Chondrocyte (in vitro differentiated cells): ENCODE results near the gene LMNA. TPM values are rescaled to one million over a fixed set of nuclear protein-coding genes. Genes with fewer than 3 reads are reported as not detected.
"Not testable (repeated sequence)": the region's sequence is repeated elsewhere in the genome, so short reads cannot be mapped to it uniquely, and the experiment has no call there.

Source experiments
- DNase-seq: peaks from one replicate; pipeline ENCODE4 v3.0.0; 2021; ENCODE audit warnings: mixed read lengths, low spot score
- H3K27ac Mint-ChIP-seq: one replicate; pipeline ENCODE4 v1.8.0; 2021; ENCODE audit warnings: mild to moderate bottlenecking, moderate library complexity, mixed read lengths; ENCODE audit not compliant: unreplicated experiment
- H3K27me3 Mint-ChIP-seq: 2 replicates; pipeline ENCODE4 v1.8.0; 2021; ENCODE audit warnings: low read depth, mixed read lengths
- H3K36me3 Mint-ChIP-seq: 2 replicates; pipeline ENCODE4 v1.8.0; 2021; ENCODE audit warnings: low read depth, mixed read lengths
- H3K4me1 Mint-ChIP-seq: 2 replicates; pipeline ENCODE4 v1.8.0; 2021; ENCODE audit warnings: low read depth, mild to moderate bottlenecking, mixed read lengths
- H3K4me3 Mint-ChIP-seq: one replicate; pipeline ENCODE4 v1.8.0; 2021; ENCODE audit warnings: mild to moderate bottlenecking, moderate library complexity, mixed read lengths; ENCODE audit not compliant: unreplicated experiment
- H3K9me3 Mint-ChIP-seq: 2 replicates; pipeline ENCODE4 v1.8.0; 2021; ENCODE audit warnings: low read depth, mixed read lengths
- total RNA-seq: library from RNA; stranded (reverse); gene quantifications from 3 replicates; pipeline ENCODE4 v1.2.1, GENCODE V29; 2021
- TF ChIP-seq, protein P1 (sequence below): fragments of 200-600 bp; sonication (generic); IDR thresholded peaks from 2 replicates; pipeline ENCODE4 v1.5.0; 2021; ENCODE audit warnings: antibody characterized with exemption, mild to moderate bottlenecking, moderate library complexity

LMNA gene
- total RNA-seq, 1 donor from 2014 or later: 675 TPM

- peaks cover 17% of the 10 kb centered on the region for H3K36me3 Mint-ChIP-seq
- H3K27ac Mint-ChIP-seq: peak overlapping the region; percentile 90
- peaks cover 74% of the 10 kb centered on the region for H3K4me1 Mint-ChIP-seq
- H3K4me3 Mint-ChIP-seq: peak overlapping the region; percentile 98
- no peaks in the 10 kb centered on the region for H3K9me3 Mint-ChIP-seq
- H3K27me3 Mint-ChIP-seq: no peaks in the 10 kb centered on the region
- no peak for DNase-seq
- TF ChIP-seq, protein P1, sequence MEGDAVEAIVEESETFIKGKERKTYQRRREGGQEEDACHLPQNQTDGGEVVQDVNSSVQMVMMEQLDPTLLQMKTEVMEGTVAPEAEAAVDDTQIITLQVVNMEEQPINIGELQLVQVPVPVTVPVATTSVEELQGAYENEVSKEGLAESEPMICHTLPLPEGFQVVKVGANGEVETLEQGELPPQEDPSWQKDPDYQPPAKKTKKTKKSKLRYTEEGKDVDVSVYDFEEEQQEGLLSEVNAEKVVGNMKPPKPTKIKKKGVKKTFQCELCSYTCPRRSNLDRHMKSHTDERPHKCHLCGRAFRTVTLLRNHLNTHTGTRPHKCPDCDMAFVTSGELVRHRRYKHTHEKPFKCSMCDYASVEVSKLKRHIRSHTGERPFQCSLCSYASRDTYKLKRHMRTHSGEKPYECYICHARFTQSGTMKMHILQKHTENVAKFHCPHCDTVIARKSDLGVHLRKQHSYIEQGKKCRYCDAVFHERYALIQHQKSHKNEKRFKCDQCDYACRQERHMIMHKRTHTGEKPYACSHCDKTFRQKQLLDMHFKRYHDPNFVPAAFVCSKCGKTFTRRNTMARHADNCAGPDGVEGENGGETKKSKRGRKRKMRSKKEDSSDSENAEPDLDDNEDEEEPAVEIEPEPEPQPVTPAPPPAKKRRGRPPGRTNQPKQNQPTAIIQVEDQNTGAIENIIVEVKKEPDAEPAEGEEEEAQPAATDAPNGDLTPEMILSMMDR: no peak
Measured at GRCh38 chr1:156117414-156118176, 3.1 kb downstream of the LMNA start.

GRCh38 chr1:156118177-156118868, 3.8 kb downstream of the LMNA start:
- Mint-ChIP-seq H3K27ac (peak overlapping the region; percentile 96), H3K27me3 (no peaks in the 10 kb centered on the region), H3K4me1 (peaks cover 75% of the 10 kb centered on the region), H3K36me3 (peaks cover 17% of the 10 kb centered on the region), H3K9me3 (no peaks in the 10 kb centered on the region), H3K4me3 (peak overlapping the region; percentile 98)
- no peak for DNase-seq
- TF ChIP-seq, protein P1: no peak

GRCh38 chr1:156119503-156120209, 5.1 kb downstream of the LMNA start:
- H3K9me3 Mint-ChIP-seq: no peaks in the 10 kb centered on the region
- H3K36me3 Mint-ChIP-seq: peaks cover 15% of the 10 kb centered on the region
- peaks cover 77% of the 10 kb centered on the region for H3K4me1 Mint-ChIP-seq
- H3K4me3 Mint-ChIP-seq: peak overlapping the region; percentile 98
- DNase-seq: no peak
- H3K27me3 Mint-ChIP-seq: no peaks in the 10 kb centered on the region
- TF ChIP-seq, protein P1: peak; percentile 34
- H3K27ac Mint-ChIP-seq: peak overlapping the region; percentile 96

GRCh38 chr1:156120318-156120717, 5.8 kb downstream of the LMNA start:
- TF ChIP-seq, protein P1: no peak
- Mint-ChIP-seq H3K4me1 (peaks cover 84% of the 10 kb centered on the region), H3K27me3 (no peaks in the 10 kb centered on the region), H3K4me3 (peak overlapping the region; percentile 98), H3K27ac (peak overlapping the region; percentile 96), H3K36me3 (peaks cover 12% of the 10 kb centered on the region), H3K9me3 (no peaks in the 10 kb centered on the region)
- no peak for DNase-seq

DNA sequence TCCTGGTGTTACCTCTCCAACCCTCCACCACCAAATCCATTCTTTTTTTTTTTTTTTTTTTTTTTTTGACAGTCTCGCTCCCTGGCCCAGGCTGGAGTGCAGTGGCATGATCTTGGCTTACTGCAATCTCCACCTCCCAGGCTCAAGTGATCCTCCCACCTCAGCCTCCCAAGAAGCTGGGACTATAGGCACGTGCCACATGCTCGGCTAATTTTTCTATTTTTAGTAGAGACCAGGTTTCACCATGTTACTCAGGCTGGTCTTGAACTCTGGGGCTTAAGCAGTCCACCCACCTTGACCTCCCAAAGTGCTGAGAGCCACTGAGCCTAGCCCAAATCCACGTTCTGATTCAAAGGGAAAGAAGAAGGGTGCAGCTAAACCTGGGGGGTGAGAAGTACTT, 6.5 kb downstream of the LMNA start:
- not testable (repeated sequence) for H3K36me3 Mint-ChIP-seq, DNase-seq, H3K27me3 Mint-ChIP-seq, H3K9me3 Mint-ChIP-seq
- Mint-ChIP-seq H3K27ac (peak overlapping the region; percentile 96), H3K4me1 (peaks cover 89% of the 10 kb centered on the region), H3K4me3 (peak overlapping the region; percentile 98)
